Type B pancreatic cell (in vitro differentiated cells): ENCODE data around the gene NCOA7. TPM values are rescaled to one million over a fixed set of nuclear protein-coding genes. Genes with fewer than 3 reads are reported as not detected.
"Not testable (repeated sequence)": the region's sequence is repeated elsewhere in the genome, so short reads cannot be mapped to it uniquely, and the experiment has no call there.

Source experiments
- DNase-seq: peaks from one replicate; pipeline ENCODE4 v3.0.0; 2021; ENCODE audit warnings: mixed read lengths; ENCODE audit not compliant: unreplicated experiment; ENCODE audit errors: extremely low spot score
- H3K27ac Mint-ChIP-seq: 2 replicates; pipeline ENCODE4 v1.8.0; 2021; ENCODE audit warnings: mild to moderate bottlenecking, mixed read lengths
- H3K27me3 Mint-ChIP-seq: 2 replicates; pipeline ENCODE4 v1.8.0; 2021; ENCODE audit warnings: mixed read lengths
- H3K36me3 Mint-ChIP-seq: 2 replicates; pipeline ENCODE4 v1.8.0; 2021; ENCODE audit warnings: mixed read lengths
- H3K4me1 Mint-ChIP-seq: one replicate; pipeline ENCODE4 v1.8.0; 2021; ENCODE audit warnings: mixed read lengths; ENCODE audit not compliant: unreplicated experiment
- H3K4me3 Mint-ChIP-seq: 2 replicates; pipeline ENCODE4 v1.8.0; 2021; ENCODE audit warnings: mild to moderate bottlenecking, mixed read lengths
- H3K9me3 Mint-ChIP-seq: 2 replicates; pipeline ENCODE4 v1.8.0; 2021; ENCODE audit warnings: mixed read lengths
- CTCF ChIP-seq: fragments of 200-600 bp; sonication (generic); conservative IDR thresholded peaks from 2 replicates; pipeline ENCODE4 v1.5.0; 2021; ENCODE audit warnings: antibody characterized with exemption, mild to moderate bottlenecking
- total RNA-seq: library from RNA; stranded (reverse); gene quantifications from 2 replicates; pipeline ENCODE4 v1.2.1, GENCODE V29; 2021; ENCODE audit warnings: low replicate concordance

The NCOA7 gene
- total RNA-seq, 1 donor from 2014 or later, result 29.9 TPM

GRCh38 chr6:125948455-125948854 lies 157.7 kb downstream of the NCOA7 start:
- DNase-seq, result no peak
- H3K4me1 Mint-ChIP-seq, result peaks cover 12% of the 10 kb centered on the region
- H3K27me3 Mint-ChIP-seq, result peaks cover 2% of the 10 kb centered on the region
- no peak overlapping the region for H3K4me3 Mint-ChIP-seq
- no peak for TF ChIP-seq CTCF
- H3K27ac Mint-ChIP-seq, result no peak overlapping the region
- H3K9me3 Mint-ChIP-seq, result no peaks in the 10 kb centered on the region
- no peaks in the 10 kb centered on the region for H3K36me3 Mint-ChIP-seq

- Mint-ChIP-seq H3K4me1 (peaks cover 6% of the 10 kb centered on the region), H3K36me3 (no peaks in the 10 kb centered on the region), H3K4me3 (no peak overlapping the region), H3K9me3 (no peaks in the 10 kb centered on the region), H3K27me3 (peaks cover 2% of the 10 kb centered on the region), H3K27ac (no peak overlapping the region)
- TF ChIP-seq CTCF, result no peak
- DNase-seq, result no peak
Observed at GRCh38 chr6:125949069-125949468, 158.3 kb downstream of the NCOA7 start.

GRCh38 chr6:125950293-125950692 lies 159.5 kb downstream of the NCOA7 start:
- no peak for TF ChIP-seq CTCF
- H3K27me3 Mint-ChIP-seq, result peaks cover 2% of the 10 kb centered on the region
- no peak overlapping the region for H3K4me3 Mint-ChIP-seq
- H3K36me3 Mint-ChIP-seq, result no peaks in the 10 kb centered on the region
- DNase-seq, result no peak
- no peaks in the 10 kb centered on the region for H3K9me3 Mint-ChIP-seq
- no peak overlapping the region for H3K27ac Mint-ChIP-seq
- peaks cover 6% of the 10 kb centered on the region for H3K4me1 Mint-ChIP-seq

- not testable (repeated sequence) for H3K27me3 Mint-ChIP-seq, H3K36me3 Mint-ChIP-seq, H3K4me1 Mint-ChIP-seq, H3K27ac Mint-ChIP-seq, H3K4me3 Mint-ChIP-seq, DNase-seq, H3K9me3 Mint-ChIP-seq
Observed at GRCh38 chr6:125950716-125951115, 160.0 kb downstream of the NCOA7 start.

GRCh38 chr6:125951323-125951722 lies 160.6 kb downstream of the NCOA7 start:
- Mint-ChIP-seq H3K9me3 (no peaks in the 10 kb centered on the region), H3K27me3 (peaks cover 2% of the 10 kb centered on the region), H3K27ac (no peak overlapping the region), H3K36me3 (no peaks in the 10 kb centered on the region), H3K4me1 (peaks cover under 1% of the 10 kb centered on the region), H3K4me3 (no peak overlapping the region)
- no peak for DNase-seq
- no peak for TF ChIP-seq CTCF

GRCh38 chr6:125952764-125953501 lies 162.2 kb downstream of the NCOA7 start:
- H3K4me3 Mint-ChIP-seq, result no peak overlapping the region
- TF ChIP-seq CTCF, result peak; percentile 21
- no peaks in the 10 kb centered on the region for H3K4me1 Mint-ChIP-seq
- no peak for DNase-seq
- no peaks in the 10 kb centered on the region for H3K36me3 Mint-ChIP-seq
- H3K9me3 Mint-ChIP-seq, result no peaks in the 10 kb centered on the region
- H3K27me3 Mint-ChIP-seq, result peaks cover 2% of the 10 kb centered on the region
- no peak overlapping the region for H3K27ac Mint-ChIP-seq
